ENCODE results near the gene TTC19.

- no peak for TF ChIP-seq BCL11B (tag by site-specific recombination; IDR thresholded peaks at IDR 0.05; ENCODE audit: low read depth)
- no peak for TF ChIP-seq TSHZ1 (tag by site-specific recombination; IDR thresholded peaks at IDR 0.05; ENCODE audit: borderline replicate concordance)
- no peak for TF ChIP-seq ZNF174 (tag by site-specific recombination; IDR thresholded peaks at IDR 0.05)
- no peak for TF ChIP-seq SALL2 (tag by site-specific recombination; IDR thresholded peaks at IDR 0.05; ENCODE audit: borderline replicate concordance)
- TF ChIP-seq REST (tag by site-specific recombination; IDR thresholded peaks at IDR 0.05), result no peak
- TF ChIP-seq CTCF (tag by site-specific recombination; IDR thresholded peaks at IDR 0.05), result no peak
- no peak for TF ChIP-seq ZNF274 (IDR thresholded peaks at IDR 0.05; ENCODE audit: low read length)
- no peak for TF ChIP-seq ZNF274 (tag by site-specific recombination; IDR thresholded peaks at IDR 0.05; ENCODE audit: borderline replicate concordance)
Measured at GRCh38 chr17:16068323-16068722, 68.7 kb downstream of the TTC19 start.
